ENCODE results near the gene OR51A7. TPM values are rescaled to one million over a fixed set of nuclear protein-coding genes. Genes with fewer than 3 reads are reported as not detected.
"Not testable (repeated sequence)": the region's sequence is repeated elsewhere in the genome, so short reads cannot be mapped to it uniquely, and the experiment has no call there.

OR51A7 gene
- not detected in 2 replicates for polyA plus RNA-seq (2011; rRNA removed)
- polyA minus RNA-seq (2011; rRNA and poly(A)+ RNA removed) = not detected in 2 replicates

GRCh38 chr11:4903484-4903883, at the start of gene OR51A7:
Gene OR51A7, plus strand, starts transcription at chr11:4903783. Its CDS starts 3,587 bp downstream, at chr11:4907370.
- no peak for DNase-seq (ENCODE audit: low read depth)
- TF ChIP-seq CTCF (IDR thresholded peaks at IDR 0.05; ENCODE audit: insufficient read depth, low read depth, low read length) = no peak
- no peak within 1 kb of the TSS for H3K4me3 ChIP-seq (ENCODE audit: low read depth, low read length)
- ChIA-PET POLR2A (no interaction called here), CTCF (no interaction called here)
- no peaks in the 10 kb centered on the region for H3K27me3 ChIP-seq (ENCODE audit: control insufficient read depth, insufficient read depth, low read length)
- no peaks in the 10 kb centered on the region for H3K36me3 ChIP-seq (ENCODE audit: control insufficient read depth, insufficient read depth, low read length)

GRCh38 chr11:4854286-4854685, 49.3 kb upstream of the OR51A7 start:
- H3K4me3 ChIP-seq (ENCODE audit: low read depth, low read length); DNase-seq (ENCODE audit: low read depth); CTCF ChIA-PET; H3K27me3 ChIP-seq (ENCODE audit: control insufficient read depth, insufficient read depth, low read length); POLR2A ChIA-PET; H3K36me3 ChIP-seq (ENCODE audit: control insufficient read depth, insufficient read depth, low read length): not testable (repeated sequence)

GRCh38 chr11:4862447-4863236, 40.9 kb upstream of the OR51A7 start:
- CTCF ChIA-PET = no interaction called here
- Histone ChIP-seq H3K4me3 (ENCODE audit: low read depth, low read length) (no peak overlapping the region), H3K27me3 (ENCODE audit: control insufficient read depth, insufficient read depth, low read length) (no peaks in the 10 kb centered on the region), H3K36me3 (ENCODE audit: control insufficient read depth, insufficient read depth, low read length) (no peaks in the 10 kb centered on the region)
- no peak for DNase-seq (ENCODE audit: low read depth)
- TF ChIP-seq CTCF (IDR thresholded peaks at IDR 0.05; ENCODE audit: insufficient read depth, low read depth, low read length) = no peak
- POLR2A ChIA-PET = no interaction called here

GRCh38 chr11:4863876-4864275, 39.7 kb upstream of the OR51A7 start:
- no peak for DNase-seq (ENCODE audit: low read depth)
- no peaks in the 10 kb centered on the region for H3K36me3 ChIP-seq (ENCODE audit: control insufficient read depth, insufficient read depth, low read length)
- no peak overlapping the region for H3K4me3 ChIP-seq (ENCODE audit: low read depth, low read length)
- H3K27me3 ChIP-seq (ENCODE audit: control insufficient read depth, insufficient read depth, low read length) = no peaks in the 10 kb centered on the region
- ChIA-PET CTCF (no interaction called here), POLR2A (no interaction called here)
- no peak for TF ChIP-seq CTCF (IDR thresholded peaks at IDR 0.05; ENCODE audit: insufficient read depth, low read depth, low read length)

GRCh38 chr11:4865855-4866254, 37.7 kb upstream of the OR51A7 start:
- no peak for DNase-seq (ENCODE audit: low read depth)
- POLR2A ChIA-PET = no interaction called here
- Histone ChIP-seq H3K4me3 (ENCODE audit: low read depth, low read length) (no peak overlapping the region), H3K36me3 (ENCODE audit: control insufficient read depth, insufficient read depth, low read length) (no peaks in the 10 kb centered on the region), H3K27me3 (ENCODE audit: control insufficient read depth, insufficient read depth, low read length) (no peaks in the 10 kb centered on the region)
- no peak for TF ChIP-seq CTCF (IDR thresholded peaks at IDR 0.05; ENCODE audit: insufficient read depth, low read depth, low read length)
- CTCF ChIA-PET = interaction anchor here (1.3 kb wide), 1 partner anchor 228 kb away, joined by 3 read pairs; the partner anchor contains the start of gene OR51D1

- no peak overlapping the region for H3K4me3 ChIP-seq (ENCODE audit: low read depth, low read length)
- no peaks in the 10 kb centered on the region for H3K36me3 ChIP-seq (ENCODE audit: control insufficient read depth, insufficient read depth, low read length)
- CTCF ChIA-PET = no interaction called here
- no peak for TF ChIP-seq CTCF (IDR thresholded peaks at IDR 0.05; ENCODE audit: insufficient read depth, low read depth, low read length)
- DNase-seq (ENCODE audit: low read depth) = no peak
- H3K27me3 ChIP-seq (ENCODE audit: control insufficient read depth, insufficient read depth, low read length) = no peaks in the 10 kb centered on the region
- POLR2A ChIA-PET = no interaction called here
These were observed 22.4 kb upstream of the OR51A7 start for GRCh38 chr11:4881188-4881587.

All from BJ (cell line).